Measurements from ENCODE around the gene TRPV3.

The TRPV3 gene

DNA sequence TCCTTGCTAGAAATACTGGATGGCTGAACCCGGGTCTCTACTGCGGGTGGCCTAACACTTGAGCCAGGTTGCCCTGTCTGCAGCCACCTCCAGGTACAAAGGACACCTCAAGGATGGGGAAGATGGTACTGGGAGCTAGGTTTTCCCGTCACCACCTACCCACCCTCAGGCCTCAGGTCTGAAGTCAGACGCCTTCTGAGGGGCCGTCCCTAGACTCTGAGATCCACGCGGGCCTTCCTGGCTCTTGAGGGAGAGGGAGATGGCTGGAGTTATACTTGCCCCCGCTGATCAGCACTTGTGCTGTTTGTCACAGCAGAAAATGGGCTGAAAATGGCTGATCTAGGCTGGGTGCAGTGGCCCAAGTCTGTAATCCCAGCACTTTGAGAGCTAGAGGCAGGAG lies 10.6 kb downstream of the TRPV3 start:
- H3K36me3 ChIP-seq (ENCODE audit: insufficient read depth, low read length) = no peaks in the 10 kb centered on the region
- no peaks in the 10 kb centered on the region for H3K9me3 ChIP-seq (ENCODE audit: low read depth, low read length)
- TF ChIP-seq EZH2 (IDR thresholded peaks at IDR 0.05) (no peak), POLR2AphosphoS5 (IDR thresholded peaks at IDR 0.05; ENCODE audit: borderline replicate concordance, low read depth, low read length) (no peak), FOXP2 (optimal IDR thresholded peaks at IDR 0.05; ENCODE audit: control extremely low read depth, extremely low read length, insufficient read depth) (no peak)

DNA sequence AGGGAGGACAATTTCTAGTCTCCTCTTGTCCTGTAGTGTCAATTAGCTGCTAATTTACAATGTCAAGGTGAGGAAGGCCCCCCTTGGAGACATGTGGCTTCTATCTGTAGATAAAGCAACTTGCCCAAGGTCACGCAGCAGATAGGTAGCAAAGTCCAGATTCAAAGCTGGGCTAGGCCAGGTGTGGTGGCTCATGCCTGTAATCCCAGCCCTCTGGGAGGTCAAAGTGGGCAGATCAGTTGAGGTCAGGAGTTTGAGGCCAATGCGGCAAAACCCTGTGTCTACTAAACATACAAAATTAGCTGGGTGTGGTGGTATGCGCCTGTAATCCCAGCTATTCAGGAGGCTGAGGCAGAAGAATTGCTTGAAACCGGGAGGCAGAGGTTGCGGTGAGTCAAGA lies 11.1 kb downstream of the TRPV3 start:
- Histone ChIP-seq H3K4me3 (no peak overlapping the region), H3K9me3 (ENCODE audit: low read depth, low read length) (no peaks in the 10 kb centered on the region), H3K36me3 (ENCODE audit: insufficient read depth, low read length) (no peaks in the 10 kb centered on the region), H3K27ac (no peak overlapping the region), H3K9ac (ENCODE audit: insufficient read length) (no peak overlapping the region)
- no peak for TF ChIP-seq FOXP2 (optimal IDR thresholded peaks at IDR 0.05; ENCODE audit: control extremely low read depth, extremely low read length, insufficient read depth)
- no peak for TF ChIP-seq EZH2 (IDR thresholded peaks at IDR 0.05)
- no peak for DNase-seq (ENCODE audit: low read depth, low spot score)

More for the DNA sequence above, 10.6 kb downstream of the TRPV3 start:
- Histone ChIP-seq H3K27ac (no peak overlapping the region), H3K9ac (ENCODE audit: insufficient read length) (no peak overlapping the region), H3K4me3 (no peak overlapping the region)
- DNase-seq (ENCODE audit: low read depth, low spot score) = no peak

GRCh38 chr17:3545151-3545550 lies 12.5 kb downstream of the TRPV3 start:
- TF ChIP-seq EZH2 (IDR thresholded peaks at IDR 0.05) = no peak
- no peak for TF ChIP-seq POLR2AphosphoS5 (IDR thresholded peaks at IDR 0.05; ENCODE audit: borderline replicate concordance, low read depth, low read length)
- no peak for TF ChIP-seq FOXP2 (optimal IDR thresholded peaks at IDR 0.05; ENCODE audit: control extremely low read depth, extremely low read length, insufficient read depth)
- Histone ChIP-seq H3K36me3 (ENCODE audit: insufficient read depth, low read length) (no peaks in the 10 kb centered on the region), H3K9ac (ENCODE audit: insufficient read length) (no peak overlapping the region), H3K9me3 (ENCODE audit: low read depth, low read length) (no peaks in the 10 kb centered on the region), H3K4me3 (no peak overlapping the region), H3K27ac (no peak overlapping the region)
- DNase-seq (ENCODE audit: low read depth, low spot score) = no peak

- no peak overlapping the region for H3K9ac ChIP-seq (ENCODE audit: insufficient read length)
- no peak overlapping the region for H3K4me3 ChIP-seq
- no peak overlapping the region for H3K27ac ChIP-seq
- H3K9me3 ChIP-seq (ENCODE audit: low read depth, low read length) = no peaks in the 10 kb centered on the region
- TF ChIP-seq EZH2 (IDR thresholded peaks at IDR 0.05) = no peak
- no peak for TF ChIP-seq POLR2AphosphoS5 (IDR thresholded peaks at IDR 0.05; ENCODE audit: borderline replicate concordance, low read depth, low read length)
- no peak for TF ChIP-seq FOXP2 (optimal IDR thresholded peaks at IDR 0.05; ENCODE audit: control extremely low read depth, extremely low read length, insufficient read depth)
- H3K36me3 ChIP-seq (ENCODE audit: insufficient read depth, low read length) = no peaks in the 10 kb centered on the region
- no peak for DNase-seq (ENCODE audit: low read depth, low spot score)
Observed at GRCh38 chr17:3544365-3544764, 13.2 kb downstream of the TRPV3 start.

DNA sequence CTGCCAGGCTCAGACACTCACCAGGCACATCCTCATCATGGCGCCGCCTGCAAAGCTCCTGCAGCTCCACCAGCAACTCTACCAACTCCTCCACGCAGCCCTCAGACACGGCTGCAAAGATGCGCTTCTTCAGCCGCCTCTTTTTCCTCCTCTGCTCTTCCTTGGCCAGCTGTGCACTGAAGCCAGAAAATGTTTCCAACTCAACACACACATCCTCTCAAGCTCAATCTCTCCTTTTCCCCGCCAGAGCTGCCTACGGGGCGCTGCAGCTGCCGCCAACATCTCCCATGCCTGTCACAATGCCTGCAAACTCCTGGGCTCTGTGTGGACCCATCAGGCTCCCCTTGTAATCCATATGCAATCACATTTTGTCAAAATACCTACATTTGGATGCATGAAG lies 14.2 kb downstream of the TRPV3 start:
- no peak for DNase-seq (ENCODE audit: low read depth, low spot score)
- no peak overlapping the region for H3K27ac ChIP-seq
- H3K36me3 ChIP-seq (ENCODE audit: insufficient read depth, low read length) = no peaks in the 10 kb centered on the region
- no peak overlapping the region for H3K4me3 ChIP-seq
- H3K9ac ChIP-seq (ENCODE audit: insufficient read length) = no peak overlapping the region
- TF ChIP-seq FOXP2 (optimal IDR thresholded peaks at IDR 0.05; ENCODE audit: control extremely low read depth, extremely low read length, insufficient read depth) (no peak), POLR2AphosphoS5 (IDR thresholded peaks at IDR 0.05; ENCODE audit: borderline replicate concordance, low read depth, low read length) (no peak), EZH2 (IDR thresholded peaks at IDR 0.05) (no peak)
- no peaks in the 10 kb centered on the region for H3K9me3 ChIP-seq (ENCODE audit: low read depth, low read length)

DNA sequence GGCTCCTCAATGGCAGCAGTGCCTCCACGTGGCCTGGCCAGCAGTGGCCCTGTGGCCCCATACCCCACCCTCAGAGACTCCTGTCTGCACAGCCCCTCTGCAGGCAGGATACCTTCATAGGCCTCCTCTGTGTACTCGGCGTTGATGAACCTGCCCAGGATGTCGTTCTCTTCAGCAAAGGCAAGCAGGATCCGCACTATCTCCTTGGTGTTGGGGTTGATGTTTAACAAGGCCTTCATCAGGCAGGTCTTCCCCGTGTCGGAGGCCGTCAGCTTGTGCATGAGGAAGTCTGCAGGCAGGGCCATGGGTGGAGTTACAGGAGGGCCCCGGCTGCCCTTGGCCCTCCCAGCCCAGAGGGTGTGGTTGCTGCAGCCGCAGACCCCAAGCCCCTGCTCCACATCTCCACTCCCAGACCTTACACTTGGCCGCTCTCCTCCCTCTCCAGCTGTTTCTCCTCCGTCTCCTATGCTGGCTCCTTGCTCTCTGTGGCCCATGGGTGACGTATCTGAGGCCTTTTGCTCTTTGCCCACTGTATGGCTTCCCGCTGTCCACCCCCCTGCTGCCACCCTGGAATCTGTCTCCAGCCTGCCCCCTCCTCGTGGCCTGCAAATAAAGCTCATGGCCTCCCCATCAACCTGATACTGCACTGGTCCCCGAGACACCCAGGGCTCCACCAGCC lies 15.1 kb downstream of the TRPV3 start:
- no peak for DNase-seq (ENCODE audit: low read depth, low spot score)
- Histone ChIP-seq H3K9ac (ENCODE audit: insufficient read length) (no peak overlapping the region), H3K36me3 (ENCODE audit: insufficient read depth, low read length) (no peaks in the 10 kb centered on the region), H3K4me3 (no peak overlapping the region), H3K27ac (no peak overlapping the region), H3K9me3 (ENCODE audit: low read depth, low read length) (no peaks in the 10 kb centered on the region)
- no peak for TF ChIP-seq POLR2AphosphoS5 (IDR thresholded peaks at IDR 0.05; ENCODE audit: borderline replicate concordance, low read depth, low read length)
- TF ChIP-seq EZH2 (IDR thresholded peaks at IDR 0.05) = no peak
- no peak for TF ChIP-seq FOXP2 (optimal IDR thresholded peaks at IDR 0.05; ENCODE audit: control extremely low read depth, extremely low read length, insufficient read depth)

DNA sequence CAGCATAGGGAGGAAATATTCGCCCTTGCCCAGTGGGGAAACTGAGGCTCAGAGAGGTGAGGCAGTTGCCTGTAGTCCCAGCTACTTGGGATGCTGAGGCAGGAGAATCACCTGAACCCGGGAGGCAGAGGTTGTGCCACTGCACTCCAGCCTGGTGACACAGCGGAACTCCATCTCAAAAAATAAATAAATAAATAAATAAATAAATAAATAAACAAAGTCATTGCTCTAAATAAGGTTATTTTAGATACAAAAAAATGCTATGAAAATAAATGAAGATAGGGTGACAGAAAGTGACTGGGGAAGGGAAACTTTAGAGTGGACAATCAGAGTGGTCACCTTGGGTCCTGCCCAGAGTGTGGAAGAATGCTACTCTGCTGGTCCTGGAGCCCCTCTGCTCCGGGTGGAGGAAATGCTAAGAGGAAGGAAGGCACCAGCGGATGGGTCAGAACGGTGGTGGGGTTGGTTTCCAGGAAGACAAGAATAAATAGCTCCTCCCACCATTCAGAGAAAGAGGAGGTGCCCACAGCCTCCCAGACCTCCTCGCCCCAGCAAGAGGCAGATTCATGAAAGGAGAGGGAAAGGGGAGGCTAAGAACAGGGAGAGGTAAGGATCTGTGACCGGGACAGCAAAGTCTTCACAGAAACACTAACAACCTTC lies 17.6 kb downstream of the TRPV3 start:
- Histone ChIP-seq H3K27ac (no peak overlapping the region), H3K36me3 (ENCODE audit: insufficient read depth, low read length) (no peaks in the 10 kb centered on the region), H3K9me3 (ENCODE audit: low read depth, low read length) (no peaks in the 10 kb centered on the region), H3K9ac (ENCODE audit: insufficient read length) (no peak overlapping the region), H3K4me3 (no peak overlapping the region)
- TF ChIP-seq EZH2 (IDR thresholded peaks at IDR 0.05) (no peak), FOXP2 (optimal IDR thresholded peaks at IDR 0.05; ENCODE audit: control extremely low read depth, extremely low read length, insufficient read depth) (no peak), POLR2AphosphoS5 (IDR thresholded peaks at IDR 0.05; ENCODE audit: borderline replicate concordance, low read depth, low read length) (no peak)
- no peak for DNase-seq (ENCODE audit: low read depth, low spot score)

- Histone ChIP-seq H3K36me3 (ENCODE audit: insufficient read depth, low read length) (no peaks in the 10 kb centered on the region), H3K4me3 (no peak overlapping the region), H3K9ac (ENCODE audit: insufficient read length) (no peak overlapping the region), H3K27ac (no peak overlapping the region), H3K9me3 (ENCODE audit: low read depth, low read length) (no peaks in the 10 kb centered on the region)
- no peak for TF ChIP-seq FOXP2 (optimal IDR thresholded peaks at IDR 0.05; ENCODE audit: control extremely low read depth, extremely low read length, insufficient read depth)
- TF ChIP-seq POLR2AphosphoS5 (IDR thresholded peaks at IDR 0.05; ENCODE audit: borderline replicate concordance, low read depth, low read length) = no peak
- TF ChIP-seq EZH2 (IDR thresholded peaks at IDR 0.05) = no peak
- no peak for DNase-seq (ENCODE audit: low read depth, low spot score)
Observed at GRCh38 chr17:3536716-3537115, 20.9 kb downstream of the TRPV3 start.

Measured in SK-N-MC (cell line).